Lung (tissue), 12 donors: ENCODE data around the gene ADAM12. TPM values are rescaled to one million over a fixed set of nuclear protein-coding genes. Genes with fewer than 3 reads are reported as not detected.

Experiments used
- ATAC-seq: fragments of 200-7000 bp; cut with Tn5 transposase; one replicate; pipeline ENCODE4 v1.9.1; 2020; ENCODE audit warnings: moderate number of reproducible peaks; ENCODE audit not compliant: insufficient read depth, low FRiP score
- DNase-seq, 3 donors: peaks; one replicate each; pipeline ENCODE4 v3.0.0-alpha.2; 2013 to 2017
- H3K27ac ChIP-seq, 2 donors: one replicate each; pipeline ENCODE4 v1.5.1; 2013; ENCODE audit warnings: mild to moderate bottlenecking in 2 of 2, moderate library complexity in 2 of 2, control low read depth in 1 of 2, inconsistent platforms in 1 of 2, low read depth in 1 of 2, low read length in 1 of 2
- H3K27me3 ChIP-seq, 3 donors: one replicate each; pipeline ENCODE4 v1.5.1; 2013; ENCODE audit warnings: low read length in 2 of 3; ENCODE audit not compliant: control insufficient read depth in 3 of 3, insufficient read depth in 3 of 3
- H3K36me3 ChIP-seq, 4 donors: one replicate each; pipeline ENCODE4 v1.5.1; 2013; ENCODE audit warnings: low read length in 4 of 4, mild to moderate bottlenecking in 1 of 4, moderate library complexity in 1 of 4; ENCODE audit not compliant: control insufficient read depth in 4 of 4, insufficient read depth in 4 of 4
- H3K4me1 ChIP-seq, 5 donors: one replicate each; pipeline ENCODE4 v1.5.1; 2013; ENCODE audit warnings: low read length in 5 of 5, mild to moderate bottlenecking in 2 of 5, moderate library complexity in 1 of 5; ENCODE audit not compliant: control insufficient read depth in 5 of 5, insufficient read depth in 5 of 5
- H3K4me3 ChIP-seq: one replicate; pipeline ENCODE4 v1.5.1; 2013; ENCODE audit warnings: mild to moderate bottlenecking, control low read depth, moderate library complexity
- H3K9ac ChIP-seq, 2 donors: one replicate each; pipeline ENCODE4 v1.5.1; 2013; ENCODE audit warnings: low read length in 2 of 2, control low read depth in 1 of 2; ENCODE audit not compliant: insufficient read depth in 1 of 2
- H3K9me3 ChIP-seq, 4 donors: one replicate each; pipeline ENCODE4 v1.5.1; 2013; ENCODE audit warnings: low read length in 3 of 4, mild to moderate bottlenecking in 1 of 4, moderate library complexity in 1 of 4; ENCODE audit not compliant: control insufficient read depth in 4 of 4, insufficient read depth in 3 of 4
- WGBS, 2 donors: extraction: QIAGEN DNeasy Blood & Tissue Kit; methylation state at CpG; one replicate each; pipeline ENCODE4 v1.1.7; 2013; 5-methylcytosine and 5-hydroxymethylcytosine counted together
- polyA plus RNA-seq, 2 donors: library from polyadenylated mRNA; stranded (reverse); fragments of 200-250 nt; gene quantifications; one replicate each; pipeline ENCODE4 v1.2.1, GENCODE V29; 2013
- total RNA-seq, 2 donors: library from RNA; depleted of rRNA in 1 of 2; stranded (reverse); fragments of >200 nt in 1 of 2; gene quantifications; one replicate each; pipeline ENCODE4 v1.2.1, GENCODE V29; 2014 to 2021
- TF ChIP-seq, protein P1 (sequence below): IDR thresholded peaks from 2 replicates; pipeline ENCODE4 v1.5.1; 2012; ENCODE audit warnings: mild to moderate bottlenecking; ENCODE audit errors: control extremely low read depth, extremely low read depth
- donor health status: control.
- donor health status: control.
- donor health status: Bipolar disorder and iron deficiency.
- donor health status: healthy.
- donor health status: DM: yes; HTN: yes; CAD: no.

ADAM12 gene
- total and polyA plus RNA-seq, 4 donors = 0.16 to 5.8 (median 0.85) TPM

- Histone ChIP-seq H3K4me3 (no peak overlapping the region), H3K9ac (no peak overlapping the region), H3K9me3 (no peaks in the 10 kb centered on the region), H3K4me1 (no peaks in the 10 kb centered on the region), H3K36me3 (no peaks in the 10 kb centered on the region), H3K27me3 (peaks cover 0 to 2% (median 0%) of the 10 kb centered on the region in 3 donors), H3K27ac (no peak overlapping the region)
- DNase-seq (no peak), ATAC-seq (no peak)
- 70 to 87% methylated on average over 5 of the region's 5 CpGs for WGBS, 2 donors
- TF ChIP-seq, protein P1, sequence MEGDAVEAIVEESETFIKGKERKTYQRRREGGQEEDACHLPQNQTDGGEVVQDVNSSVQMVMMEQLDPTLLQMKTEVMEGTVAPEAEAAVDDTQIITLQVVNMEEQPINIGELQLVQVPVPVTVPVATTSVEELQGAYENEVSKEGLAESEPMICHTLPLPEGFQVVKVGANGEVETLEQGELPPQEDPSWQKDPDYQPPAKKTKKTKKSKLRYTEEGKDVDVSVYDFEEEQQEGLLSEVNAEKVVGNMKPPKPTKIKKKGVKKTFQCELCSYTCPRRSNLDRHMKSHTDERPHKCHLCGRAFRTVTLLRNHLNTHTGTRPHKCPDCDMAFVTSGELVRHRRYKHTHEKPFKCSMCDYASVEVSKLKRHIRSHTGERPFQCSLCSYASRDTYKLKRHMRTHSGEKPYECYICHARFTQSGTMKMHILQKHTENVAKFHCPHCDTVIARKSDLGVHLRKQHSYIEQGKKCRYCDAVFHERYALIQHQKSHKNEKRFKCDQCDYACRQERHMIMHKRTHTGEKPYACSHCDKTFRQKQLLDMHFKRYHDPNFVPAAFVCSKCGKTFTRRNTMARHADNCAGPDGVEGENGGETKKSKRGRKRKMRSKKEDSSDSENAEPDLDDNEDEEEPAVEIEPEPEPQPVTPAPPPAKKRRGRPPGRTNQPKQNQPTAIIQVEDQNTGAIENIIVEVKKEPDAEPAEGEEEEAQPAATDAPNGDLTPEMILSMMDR = no peak
Observed at GRCh38 chr10:126433351-126433750, 45.1 kb upstream of the ADAM12 start.

GRCh38 chr10:126432507-126432906 is 44.2 kb upstream of the ADAM12 start:
- TF ChIP-seq, protein P1 = no peak
- Histone ChIP-seq H3K4me3 (no peak overlapping the region), H3K36me3 (no peaks in the 10 kb centered on the region), H3K27ac (no peak overlapping the region), H3K4me1 (no peaks in the 10 kb centered on the region), H3K9me3 (no peaks in the 10 kb centered on the region), H3K9ac (no peak overlapping the region), H3K27me3 (peaks cover 0 to 2% (median 0%) of the 10 kb centered on the region in 3 donors)
- ATAC-seq (no peak), DNase-seq (no peak)
- 86% methylated on average over 7 of the region's 7 CpGs for WGBS, 2 donors

GRCh38 chr10:126431816-126432215 is 43.5 kb upstream of the ADAM12 start:
- H3K9ac ChIP-seq = no peak overlapping the region
- H3K9me3 ChIP-seq = no peaks in the 10 kb centered on the region
- H3K36me3 ChIP-seq = no peaks in the 10 kb centered on the region
- peaks cover 0 to 2% (median 0%) of the 10 kb centered on the region in 3 donors for H3K27me3 ChIP-seq
- no peak for ATAC-seq
- no peak overlapping the region for H3K27ac ChIP-seq
- no peak for DNase-seq
- TF ChIP-seq, protein P1 = no peak
- H3K4me1 ChIP-seq = no peaks in the 10 kb centered on the region
- H3K4me3 ChIP-seq = no peak overlapping the region
- WGBS, 2 donors = 69 to 79% methylated on average over 2 of the region's 2 CpGs

DNA sequence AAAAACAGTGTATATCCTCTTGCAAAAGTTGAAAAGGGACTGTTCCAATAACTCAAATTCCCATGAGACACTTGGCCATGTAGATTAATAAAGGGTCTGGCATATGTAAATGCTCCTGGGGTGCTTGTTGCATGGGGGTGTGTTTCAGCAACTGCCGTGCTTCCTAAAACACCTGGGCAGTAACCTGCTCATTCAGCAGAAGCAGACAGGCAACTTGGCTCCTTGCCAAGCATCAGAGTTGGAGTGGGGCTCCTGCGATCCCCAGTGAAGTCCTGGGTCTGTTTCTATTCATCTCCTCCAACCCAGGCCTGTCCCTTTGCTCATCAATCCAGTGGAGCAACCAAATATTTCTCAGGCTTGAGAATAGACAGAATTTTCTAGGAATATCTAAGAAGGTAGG is 42.2 kb upstream of the ADAM12 start:
- TF ChIP-seq, protein P1 = no peak
- peaks cover 0 to 2% (median 0%) of the 10 kb centered on the region in 3 donors for H3K27me3 ChIP-seq
- H3K9me3 ChIP-seq = no peaks in the 10 kb centered on the region
- WGBS, 2 donors = 82 to 91% methylated on average over 2 of the region's 2 CpGs
- H3K9ac ChIP-seq = no peak overlapping the region
- DNase-seq (no peak), ATAC-seq (no peak)
- H3K4me1 ChIP-seq = no peaks in the 10 kb centered on the region
- H3K36me3 ChIP-seq = no peaks in the 10 kb centered on the region
- no peak overlapping the region for H3K27ac ChIP-seq
- no peak overlapping the region for H3K4me3 ChIP-seq
